IPS-20b (cell line): ENCODE results near the gene RAB7B.

ENCODE experiments used
- H3K27ac ChIP-seq: one replicate; pipeline ENCODE4 v1.5.1; 2013; ENCODE audit warnings: low read length
- H3K27me3 ChIP-seq: 2 replicates; pipeline ENCODE4 v1.6.1; 2013; ENCODE audit warnings: mild to moderate bottlenecking, low read length, inconsistent platforms; ENCODE audit not compliant: insufficient read depth
- H3K36me3 ChIP-seq: 2 replicates; pipeline ENCODE4 v1.6.1; 2013; ENCODE audit warnings: low read depth, mild to moderate bottlenecking, inconsistent platforms, low read length, moderate library complexity; ENCODE audit not compliant: insufficient read depth
- H3K4me1 ChIP-seq: 2 replicates; pipeline ENCODE4 v1.6.1; 2013; ENCODE audit warnings: mild to moderate bottlenecking, control low read depth, inconsistent platforms, low read length, moderate library complexity; ENCODE audit not compliant: insufficient read depth
- H3K4me3 ChIP-seq: 2 replicates; pipeline ENCODE4 v1.5.1; 2013; ENCODE audit warnings: mild to moderate bottlenecking, low read length, inconsistent platforms
- H3K9ac ChIP-seq: 2 replicates; pipeline ENCODE4 v1.6.1; 2013; ENCODE audit warnings: low read depth, mild to moderate bottlenecking, inconsistent platforms, low read length, moderate library complexity
- H3K9me3 ChIP-seq: 2 replicates; pipeline ENCODE4 v1.6.1; 2013; ENCODE audit warnings: mild to moderate bottlenecking, low read depth, low read length, inconsistent platforms; ENCODE audit not compliant: insufficient read depth

RAB7B gene

DNA sequence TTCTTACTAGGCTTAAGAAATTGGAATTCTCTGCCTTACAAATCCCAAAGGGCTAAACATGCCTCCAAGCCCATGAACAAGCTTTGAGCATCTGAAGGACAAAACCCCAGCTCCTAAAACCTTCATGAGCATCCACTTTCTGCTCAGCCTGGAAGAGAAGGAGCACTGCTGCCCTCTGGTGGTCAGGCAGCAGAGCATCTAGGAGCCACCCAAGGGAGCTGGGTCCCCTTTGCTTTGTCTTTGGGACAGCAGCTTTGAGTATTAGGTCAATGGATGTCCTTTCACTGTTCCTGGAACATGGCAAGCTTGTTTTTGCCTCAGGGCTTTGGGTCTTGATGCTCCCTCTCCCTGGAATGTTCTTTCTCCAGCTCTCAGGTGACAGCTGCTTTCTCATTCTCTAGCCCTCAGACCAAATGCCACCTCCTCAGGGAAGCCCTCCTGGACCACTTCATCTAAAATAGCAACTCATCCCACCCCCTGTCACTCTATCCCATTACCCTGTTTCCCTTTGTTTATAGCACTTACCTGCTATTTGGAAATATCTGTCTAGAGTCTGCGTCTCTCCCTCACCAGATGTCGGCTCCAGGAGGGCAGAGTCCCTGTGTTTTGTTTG, 25.7 kb downstream of the RAB7B start:
- Histone ChIP-seq H3K36me3 (no peaks in the 10 kb centered on the region), H3K27me3 (no peaks in the 10 kb centered on the region), H3K4me3 (no peak overlapping the region), H3K9me3 (peaks cover 4% of the 10 kb centered on the region; the same call in 1 of the 2 replicates), H3K9ac (no peak overlapping the region), H3K4me1 (0 out of 2 replicates have a peak, but pooled peaks cover 4% of the 10 kb centered on the region), H3K27ac (no peak overlapping the region)

DNA sequence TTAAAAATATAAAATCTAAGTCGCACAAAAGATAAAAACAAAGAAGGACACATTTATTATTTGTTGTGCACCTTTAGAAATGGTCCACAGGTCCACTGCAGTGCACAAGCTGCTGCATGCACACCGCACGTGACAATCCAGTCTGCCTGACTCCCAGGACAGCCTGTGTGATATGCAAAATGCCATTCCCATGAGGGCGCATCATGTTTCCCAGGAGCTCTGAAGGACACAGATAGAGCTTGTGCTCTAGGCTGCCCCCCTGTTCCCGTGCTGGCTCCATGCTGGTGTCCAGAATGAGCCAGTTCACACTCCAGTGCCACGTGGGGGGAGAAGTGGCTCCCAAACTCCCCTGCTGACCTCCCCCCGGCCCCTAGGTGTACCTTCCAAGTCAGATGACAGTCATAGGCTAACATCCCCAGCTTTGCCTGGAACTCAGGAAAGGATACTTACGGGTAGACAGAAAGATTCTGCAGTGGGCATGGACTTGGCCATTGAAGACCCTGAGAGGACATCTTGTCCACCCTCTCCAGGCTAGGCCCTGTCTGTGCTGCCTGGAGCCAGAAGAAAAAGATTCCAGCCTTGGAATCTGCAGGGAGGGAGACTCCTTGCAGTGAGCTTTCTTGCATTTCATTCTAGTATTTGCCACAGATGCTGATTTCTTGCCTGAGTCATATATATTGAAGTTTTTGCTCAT, 26.3 kb downstream of the RAB7B start:
- H3K27me3 ChIP-seq: no peaks in the 10 kb centered on the region
- no peaks in the 10 kb centered on the region for H3K36me3 ChIP-seq
- no peak overlapping the region for H3K27ac ChIP-seq
- no peak overlapping the region for H3K9ac ChIP-seq
- 0 out of 2 replicates have a peak, but pooled peaks cover 4% of the 10 kb centered on the region for H3K4me1 ChIP-seq
- H3K9me3 ChIP-seq: peaks cover 4% of the 10 kb centered on the region; the same call in 1 of the 2 replicates
- H3K4me3 ChIP-seq: no peak overlapping the region

- no peak overlapping the region for H3K9ac ChIP-seq
- H3K27ac ChIP-seq: no peak overlapping the region
- 0 out of 2 replicates have a peak, but pooled peaks cover 4% of the 10 kb centered on the region for H3K4me1 ChIP-seq
- no peaks in the 10 kb centered on the region for H3K9me3 ChIP-seq
- no peaks in the 10 kb centered on the region for H3K27me3 ChIP-seq
- no peaks in the 10 kb centered on the region for H3K36me3 ChIP-seq
- no peak overlapping the region for H3K4me3 ChIP-seq
Measured at GRCh38 chr1:205976036-205976435, 27.2 kb downstream of the RAB7B start.

- no peaks in the 10 kb centered on the region for H3K9me3 ChIP-seq
Measured at GRCh38 chr1:205975387-205975998, 27.7 kb downstream of the RAB7B start.

DNA sequence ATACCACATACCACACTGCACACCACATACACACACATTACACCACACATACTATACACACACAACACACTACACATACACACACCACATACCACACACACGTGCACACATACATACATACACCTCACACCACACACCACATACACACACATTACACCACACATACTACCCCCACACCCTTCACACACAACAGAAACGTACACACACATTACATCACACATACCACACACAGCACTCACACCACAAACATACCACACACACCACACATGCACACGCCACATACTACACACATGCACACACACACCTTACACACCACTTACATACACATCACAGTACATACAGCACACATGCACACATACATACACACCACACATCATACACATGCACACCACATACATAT, 28.5 kb downstream of the RAB7B start:
- no peaks in the 10 kb centered on the region for H3K27me3 ChIP-seq
- no peaks in the 10 kb centered on the region for H3K9me3 ChIP-seq
- H3K27ac ChIP-seq: no peak overlapping the region
- H3K4me3 ChIP-seq: no peak overlapping the region
- no peaks in the 10 kb centered on the region for H3K36me3 ChIP-seq
- H3K4me1 ChIP-seq: 0 out of 2 replicates have a peak, but pooled peaks cover 4% of the 10 kb centered on the region
- no peak overlapping the region for H3K9ac ChIP-seq

More at GRCh38 chr1:205975387-205975998, 27.7 kb downstream of the RAB7B start:
- no peak overlapping the region for H3K4me3 ChIP-seq
- 0 out of 2 replicates have a peak, but pooled peaks cover 4% of the 10 kb centered on the region for H3K4me1 ChIP-seq
- no peaks in the 10 kb centered on the region for H3K36me3 ChIP-seq
- no peak overlapping the region for H3K27ac ChIP-seq
- no peak overlapping the region for H3K9ac ChIP-seq
- H3K27me3 ChIP-seq: no peaks in the 10 kb centered on the region

- H3K27ac ChIP-seq: no peak overlapping the region
- H3K4me3 ChIP-seq: no peak overlapping the region
- H3K4me1 ChIP-seq: 0 out of 2 replicates have a peak, but pooled peaks cover 4% of the 10 kb centered on the region
- no peaks in the 10 kb centered on the region for H3K9me3 ChIP-seq
- H3K9ac ChIP-seq: no peak overlapping the region
- no peaks in the 10 kb centered on the region for H3K27me3 ChIP-seq
- no peaks in the 10 kb centered on the region for H3K36me3 ChIP-seq
Measured at GRCh38 chr1:205973377-205974232, 29.6 kb downstream of the RAB7B start.

DNA sequence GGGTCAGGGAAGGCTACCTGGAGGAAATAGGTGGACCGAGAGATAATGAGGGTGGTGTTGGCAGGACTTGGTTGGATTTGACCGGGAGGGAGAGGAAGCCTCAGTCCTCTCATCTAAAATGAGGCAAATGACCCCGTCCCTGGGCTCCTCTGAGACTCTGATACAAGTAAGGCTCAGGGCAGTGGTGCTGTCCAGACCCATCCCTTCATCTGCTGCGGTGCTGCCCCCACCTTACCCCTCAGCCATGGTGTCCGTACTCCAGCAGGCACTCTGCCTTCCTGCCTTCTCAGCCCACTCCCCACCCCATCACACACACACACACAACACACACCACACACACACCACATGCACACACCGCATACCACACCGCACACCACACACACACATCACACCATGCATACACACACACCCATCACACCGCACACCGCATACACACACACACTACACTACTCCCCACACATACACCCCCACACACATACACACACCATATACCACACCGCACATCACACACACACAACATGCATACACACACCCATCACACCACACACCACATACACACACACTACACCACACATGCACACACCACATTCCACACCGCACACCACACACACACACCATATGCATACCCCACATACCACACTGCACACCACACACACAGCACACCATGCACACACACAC, 30.6 kb downstream of the RAB7B start:
- H3K4me3 ChIP-seq: no peak overlapping the region
- H3K27me3 ChIP-seq: no peaks in the 10 kb centered on the region
- no peaks in the 10 kb centered on the region for H3K9me3 ChIP-seq
- no peak overlapping the region for H3K27ac ChIP-seq
- no peak overlapping the region for H3K9ac ChIP-seq
- no peaks in the 10 kb centered on the region for H3K36me3 ChIP-seq
- 0 out of 2 replicates have a peak, but pooled peaks cover 4% of the 10 kb centered on the region for H3K4me1 ChIP-seq

- H3K9me3 ChIP-seq: no peaks in the 10 kb centered on the region
- no peaks in the 10 kb centered on the region for H3K27me3 ChIP-seq
- no peak overlapping the region for H3K9ac ChIP-seq
- H3K4me3 ChIP-seq: no peak overlapping the region
- H3K27ac ChIP-seq: no peak overlapping the region
- H3K36me3 ChIP-seq: no peaks in the 10 kb centered on the region
- 0 out of 2 replicates have a peak, but pooled peaks cover 3% of the 10 kb centered on the region for H3K4me1 ChIP-seq
Measured at GRCh38 chr1:205972081-205972480, 31.1 kb downstream of the RAB7B start.

DNA sequence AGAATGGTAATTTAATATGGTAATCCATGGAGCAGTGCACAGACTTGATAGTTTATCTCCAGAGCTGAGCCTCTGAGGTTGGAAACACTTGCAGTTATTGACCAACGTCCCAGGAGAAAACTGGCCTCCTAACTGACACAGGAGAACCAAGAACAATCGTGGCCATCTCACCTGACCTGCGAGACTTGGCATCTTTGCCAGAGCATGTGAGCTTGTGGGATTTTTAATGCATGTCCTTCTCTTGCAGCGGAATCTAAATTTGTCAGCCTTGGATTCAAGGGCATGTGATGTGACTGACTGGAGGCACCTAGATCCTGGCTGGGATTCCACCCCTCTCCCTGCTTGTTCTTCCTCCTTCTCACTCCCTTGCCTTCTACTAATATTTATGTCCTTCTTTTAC, 32.1 kb downstream of the RAB7B start:
- Histone ChIP-seq H3K27me3 (no peaks in the 10 kb centered on the region), H3K27ac (no peak overlapping the region), H3K9me3 (no peaks in the 10 kb centered on the region), H3K4me1 (no peaks in the 10 kb centered on the region), H3K9ac (no peak overlapping the region), H3K36me3 (no peaks in the 10 kb centered on the region), H3K4me3 (no peak overlapping the region)

DNA sequence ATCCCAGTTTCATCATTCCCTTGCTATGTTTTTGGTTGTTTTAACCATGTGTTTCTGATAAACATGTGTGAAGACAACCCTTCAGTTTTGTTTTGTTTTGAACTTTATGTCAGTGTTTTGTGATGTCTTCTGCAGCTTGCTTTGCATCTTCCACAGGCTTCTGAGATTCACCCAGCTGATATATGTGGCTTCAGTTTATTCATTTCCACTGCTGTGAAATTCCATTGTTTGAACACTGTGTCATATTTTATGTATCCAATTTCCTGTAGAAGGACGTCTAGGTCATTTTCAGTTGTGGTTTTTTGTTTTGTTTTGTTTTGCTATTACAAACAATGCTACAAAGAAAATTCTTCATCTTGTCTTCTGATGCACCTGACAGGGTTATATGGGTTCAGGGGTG, 32.7 kb downstream of the RAB7B start:
- Histone ChIP-seq H3K9me3 (no peaks in the 10 kb centered on the region), H3K4me3 (no peak overlapping the region), H3K9ac (no peak overlapping the region), H3K27me3 (no peaks in the 10 kb centered on the region), H3K4me1 (no peaks in the 10 kb centered on the region), H3K36me3 (no peaks in the 10 kb centered on the region), H3K27ac (no peak overlapping the region)

GRCh38 chr1:205969229-205969628, 34.0 kb downstream of the RAB7B start:
- Histone ChIP-seq H3K27ac (no peak overlapping the region), H3K9me3 (no peaks in the 10 kb centered on the region), H3K4me1 (no peaks in the 10 kb centered on the region; the same call in 1 of the 2 replicates), H3K4me3 (no peak overlapping the region), H3K36me3 (no peaks in the 10 kb centered on the region), H3K9ac (no peak overlapping the region), H3K27me3 (no peaks in the 10 kb centered on the region)
